BJ (cell line): ENCODE results near the gene CTDSPL. TPM values are rescaled to one million over a fixed set of nuclear protein-coding genes. Genes with fewer than 3 reads are reported as not detected.

Source experiments
- CTCF ChIA-PET: fragments of 350-600 bp; formaldehyde crosslinking; extraction: SDS; loops from one replicate; lab custom pipeline; 2021; ENCODE audit warnings: antibody characterized with exemption, inconsistent platforms; lab: Yijun Ruan, JAX
- POLR2A ChIA-PET: fragments of 300-600 bp; sonication (Branson Sonifier 250); formaldehyde crosslinking; extraction: SDS; loops from one replicate; lab custom pipeline; 2021; ENCODE audit warnings: antibody characterized with exemption; lab: Charles Lee
- DNase-seq: peaks from one replicate; pipeline ENCODE4 v3.0.0-alpha.2; 2011; ENCODE audit warnings: low read depth
- H3K27me3 ChIP-seq: 2 replicates; pipeline ENCODE4 v1.6.0; 2011; ENCODE audit warnings: low read length; ENCODE audit not compliant: control insufficient read depth, insufficient read depth
- H3K36me3 ChIP-seq: 2 replicates; pipeline ENCODE4 v1.5.1; 2011; ENCODE audit warnings: low read length; ENCODE audit not compliant: control insufficient read depth, insufficient read depth
- H3K4me3 ChIP-seq: 2 replicates; pipeline ENCODE4 v1.5.1; 2011; ENCODE audit warnings: low read depth, mild to moderate bottlenecking, control low read depth, low read length
- polyA plus RNA-seq: library from polyadenylated mRNA; depleted of rRNA; stranded (reverse); fragments of >200 nt; gene quantifications from 2 replicates; pipeline ENCODE4 v1.2.3, GENCODE V29; 2011
- TF ChIP-seq, protein P1 (sequence below): IDR thresholded peaks from 2 replicates; pipeline ENCODE4 v1.5.1; 2011; ENCODE audit warnings: low read depth, mild to moderate bottlenecking, control low read depth, inconsistent platforms, low read length, moderate library complexity; ENCODE audit not compliant: insufficient read depth

CTDSPL gene
- polyA plus RNA-seq, 1 experiment, result 45.2 TPM

DNA sequence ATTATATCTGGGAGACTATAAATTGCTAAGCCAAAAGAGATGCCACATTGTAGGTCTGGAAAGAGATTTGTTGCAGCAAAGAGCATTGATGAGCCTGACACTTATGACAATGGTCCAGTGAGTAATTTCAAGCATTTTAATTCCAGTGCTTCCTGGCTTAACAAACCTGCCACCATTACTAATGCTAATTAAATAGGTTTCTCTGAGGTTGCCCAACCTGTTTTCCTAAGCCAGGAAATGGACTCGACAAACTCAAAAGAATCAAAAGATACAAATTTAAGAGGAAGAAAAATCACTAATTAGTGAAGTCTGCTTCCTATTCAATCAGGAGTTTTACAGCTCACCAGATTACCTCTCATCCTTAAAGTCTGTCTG lies 36.7 kb upstream of the CTDSPL start:
- CTCF ChIA-PET, result no interaction called here
- Histone ChIP-seq H3K36me3 (no peaks in the 10 kb centered on the region), H3K27me3 (no peaks in the 10 kb centered on the region), H3K4me3 (no peak overlapping the region)
- TF ChIP-seq, protein P1, sequence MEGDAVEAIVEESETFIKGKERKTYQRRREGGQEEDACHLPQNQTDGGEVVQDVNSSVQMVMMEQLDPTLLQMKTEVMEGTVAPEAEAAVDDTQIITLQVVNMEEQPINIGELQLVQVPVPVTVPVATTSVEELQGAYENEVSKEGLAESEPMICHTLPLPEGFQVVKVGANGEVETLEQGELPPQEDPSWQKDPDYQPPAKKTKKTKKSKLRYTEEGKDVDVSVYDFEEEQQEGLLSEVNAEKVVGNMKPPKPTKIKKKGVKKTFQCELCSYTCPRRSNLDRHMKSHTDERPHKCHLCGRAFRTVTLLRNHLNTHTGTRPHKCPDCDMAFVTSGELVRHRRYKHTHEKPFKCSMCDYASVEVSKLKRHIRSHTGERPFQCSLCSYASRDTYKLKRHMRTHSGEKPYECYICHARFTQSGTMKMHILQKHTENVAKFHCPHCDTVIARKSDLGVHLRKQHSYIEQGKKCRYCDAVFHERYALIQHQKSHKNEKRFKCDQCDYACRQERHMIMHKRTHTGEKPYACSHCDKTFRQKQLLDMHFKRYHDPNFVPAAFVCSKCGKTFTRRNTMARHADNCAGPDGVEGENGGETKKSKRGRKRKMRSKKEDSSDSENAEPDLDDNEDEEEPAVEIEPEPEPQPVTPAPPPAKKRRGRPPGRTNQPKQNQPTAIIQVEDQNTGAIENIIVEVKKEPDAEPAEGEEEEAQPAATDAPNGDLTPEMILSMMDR, result no peak
- POLR2A ChIA-PET, result no interaction called here
- DNase-seq, result no peak

DNA sequence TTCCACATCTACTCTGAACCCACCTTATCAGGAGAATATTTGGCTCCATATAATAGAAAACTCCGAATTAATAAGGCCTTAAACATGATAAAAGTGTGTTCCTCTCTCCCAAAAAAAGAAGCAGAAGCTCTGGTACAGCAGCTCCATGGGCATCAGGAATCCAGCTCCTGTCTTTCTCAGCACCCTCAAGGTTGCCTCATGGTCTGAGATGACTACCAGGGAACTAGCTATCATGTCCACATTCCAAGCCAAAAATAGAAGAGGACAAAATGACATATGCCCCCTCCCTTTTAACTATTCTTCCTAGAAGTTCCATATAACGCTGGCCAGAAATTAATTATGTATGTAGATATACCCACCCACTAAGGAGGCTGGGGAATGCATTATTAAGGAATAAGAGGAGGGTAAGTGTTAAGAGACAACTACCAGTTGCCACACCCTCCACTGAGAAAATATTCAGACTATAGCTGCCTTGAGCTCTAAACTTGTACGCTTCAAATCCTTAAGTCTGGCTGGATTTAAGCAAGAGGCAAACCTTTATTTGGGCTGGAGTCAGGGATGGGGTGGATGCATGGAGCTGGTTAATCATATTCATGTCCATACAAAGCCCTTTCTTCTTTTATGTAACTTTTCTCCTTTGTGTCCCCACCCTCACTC lies 35.8 kb upstream of the CTDSPL start:
- ChIA-PET CTCF (interaction anchor here (0.6 to 2.6 kb wide), 3 partner anchors 9 to 41 kb away, joined by 3 to 7 read pairs (median 3); no protein-coding TSS in a partner anchor), POLR2A (no interaction called here)
- Histone ChIP-seq H3K4me3 (no peak overlapping the region), H3K27me3 (no peaks in the 10 kb centered on the region), H3K36me3 (no peaks in the 10 kb centered on the region)
- DNase-seq, result no peak
- TF ChIP-seq, protein P1, result no peak

DNA sequence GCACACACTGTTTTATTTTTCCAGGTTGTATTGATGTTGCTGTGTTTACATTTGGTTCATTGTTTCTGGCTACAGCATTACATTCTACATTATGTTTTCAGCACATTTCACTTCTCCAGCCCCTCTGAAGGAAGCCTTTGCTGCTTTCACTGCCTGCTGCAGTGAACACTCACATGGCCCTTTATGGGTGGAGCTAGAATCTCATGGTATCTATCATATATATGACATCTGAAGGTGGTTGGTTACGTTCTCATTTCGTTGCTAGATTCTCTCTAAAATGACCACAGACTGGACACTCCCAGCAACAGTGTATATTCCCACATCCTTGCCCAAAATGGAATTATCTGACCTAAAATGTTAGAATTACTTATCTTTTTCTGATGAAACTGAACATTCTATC lies 35.2 kb upstream of the CTDSPL start:
- no peak for DNase-seq
- POLR2A ChIA-PET, result no interaction called here
- H3K4me3 ChIP-seq, result no peak overlapping the region
- H3K27me3 ChIP-seq, result no peaks in the 10 kb centered on the region
- H3K36me3 ChIP-seq, result no peaks in the 10 kb centered on the region
- TF ChIP-seq, protein P1, result no peak
- CTCF ChIA-PET, result interaction anchor here (0.6 to 2.6 kb wide), 2 partner anchors 10 to 42 kb away, joined by 3 to 7 read pairs; no protein-coding TSS in a partner anchor

DNA sequence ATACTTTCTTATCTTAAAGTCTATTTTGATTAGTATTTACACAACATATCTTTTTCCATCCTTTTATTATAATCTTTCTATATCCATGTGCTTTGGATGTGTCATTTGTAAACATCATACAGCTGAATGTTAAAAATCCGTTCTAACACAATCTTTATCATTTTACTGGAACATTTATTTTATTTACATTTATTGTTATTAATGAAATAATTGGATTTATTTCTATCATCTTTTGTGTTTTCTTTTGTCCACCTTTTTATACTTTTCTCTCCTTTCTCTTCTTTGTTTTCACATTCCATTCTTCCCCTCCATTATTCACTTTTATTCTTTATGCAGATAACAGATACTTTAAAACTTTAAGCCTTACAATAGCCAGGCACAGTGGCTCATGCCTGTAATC lies 34.7 kb upstream of the CTDSPL start:
- TF ChIP-seq, protein P1, result no peak
- no peak overlapping the region for H3K4me3 ChIP-seq
- H3K27me3 ChIP-seq, result no peaks in the 10 kb centered on the region
- ChIA-PET POLR2A (no interaction called here), CTCF (interaction anchor here (2.6 kb wide), 1 partner anchor 10 kb away, joined by 7 read pairs; no protein-coding TSS in a partner anchor)
- DNase-seq, result no peak
- H3K36me3 ChIP-seq, result no peaks in the 10 kb centered on the region

DNA sequence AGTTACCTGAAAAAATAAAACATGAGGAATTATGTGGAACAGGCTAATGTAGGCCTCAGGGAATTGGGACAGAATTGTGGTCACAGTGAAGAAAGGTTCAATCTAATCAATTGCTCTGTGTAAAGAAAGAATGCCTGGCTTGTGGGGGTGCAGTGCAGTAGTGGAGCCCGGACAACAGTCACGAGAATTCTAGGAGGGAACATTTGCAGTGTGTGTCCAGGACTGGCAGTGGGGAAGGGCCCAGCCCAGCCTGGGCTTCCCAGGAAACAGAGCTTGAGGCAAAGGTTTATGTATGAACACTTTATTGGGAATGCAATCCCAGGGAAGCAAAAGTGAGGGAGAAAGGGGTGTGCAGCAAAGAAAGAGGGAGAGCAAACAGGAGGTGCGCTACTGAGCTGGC lies 29.2 kb upstream of the CTDSPL start:
- H3K27me3 ChIP-seq, result no peaks in the 10 kb centered on the region
- no peak for DNase-seq
- no peak overlapping the region for H3K4me3 ChIP-seq
- ChIA-PET POLR2A (no interaction called here), CTCF (interaction anchor here (1.3 to 1.5 kb wide), 2 partner anchors 34 to 142 kb away, joined by 3 read pairs; no protein-coding TSS in a partner anchor)
- H3K36me3 ChIP-seq, result no peaks in the 10 kb centered on the region
- TF ChIP-seq, protein P1, result no peak
